Liver (tissue), 9 donors: ENCODE results near the gene GLMP. TPM values are rescaled to one million over a fixed set of nuclear protein-coding genes. Genes with fewer than 3 reads are reported as not detected.

Experiments
- DNase-seq: peaks from one replicate; pipeline ENCODE4 v3.0.0-alpha.2; 2017; ENCODE audit warnings: low spot score
- H3K27ac ChIP-seq, 2 donors: one replicate each; pipeline ENCODE4 v1.7.0; 2013; ENCODE audit warnings: inconsistent platforms in 2 of 2, low read length in 2 of 2, control low read depth in 1 of 2, low read depth in 1 of 2, mild to moderate bottlenecking in 1 of 2
- H3K27me3 ChIP-seq, 4 donors: one replicate each; pipeline versions ENCODE4 v1.6.1 to v1.7.0; 2013; ENCODE audit warnings: low read length in 3 of 4, inconsistent platforms in 1 of 4, mild to moderate bottlenecking in 1 of 4, moderate library complexity in 1 of 4; ENCODE audit not compliant: control insufficient read depth in 4 of 4, insufficient read depth in 4 of 4
- H3K36me3 ChIP-seq, 4 donors: one replicate each; pipeline versions ENCODE4 v1.6.1 to v1.7.0; 2013; ENCODE audit warnings: low read length in 3 of 4, mild to moderate bottlenecking in 3 of 4, low read depth in 1 of 4, moderate library complexity in 1 of 4; ENCODE audit not compliant: control insufficient read depth in 4 of 4, insufficient read depth in 3 of 4
- H3K4me1 ChIP-seq, 4 donors: one replicate each; pipeline versions ENCODE4 v1.6.1 to v1.7.0; 2013; ENCODE audit warnings: low read length in 3 of 4, mild to moderate bottlenecking in 3 of 4, moderate library complexity in 1 of 4; ENCODE audit not compliant: control insufficient read depth in 4 of 4, insufficient read depth in 4 of 4
- H3K4me3 ChIP-seq, 3 donors: one replicate each; pipeline versions ENCODE4 v1.6.1 to v1.7.0; 2013; ENCODE audit warnings: low read length in 3 of 3, control low read depth in 1 of 3, low read depth in 1 of 3, mild to moderate bottlenecking in 1 of 3
- H3K9ac ChIP-seq, 2 donors: one replicate each; pipeline ENCODE4 v1.7.0; 2013; ENCODE audit warnings: low read length in 2 of 2, mild to moderate bottlenecking in 2 of 2, moderate library complexity in 2 of 2, control low read depth in 1 of 2, low read depth in 1 of 2
- H3K9me3 ChIP-seq, 4 donors: one replicate each; pipeline versions ENCODE4 v1.6.1 to v1.7.0; 2013; ENCODE audit warnings: low read length in 3 of 4; ENCODE audit not compliant: control insufficient read depth in 4 of 4
- ATF3 ChIP-seq: IDR thresholded peaks from 2 replicates; pipeline ENCODE4 v1.6.1; 2016; ENCODE audit warnings: antibody characterized with exemption
- CTCF ChIP-seq: fragments of 150-350 bp; IDR thresholded peaks from 2 replicates; pipeline ENCODE4 v1.5.1; 2017; ENCODE audit warnings: improper control_type of control experiment, low read depth, low read length; ENCODE audit not compliant: missing input control
- EGR1 ChIP-seq, 2 donors: IDR thresholded peaks; 2 replicates each; pipeline ENCODE4 v1.6.1; 2016 to 2018; ENCODE audit warnings: antibody characterized with exemption in 2 of 2, low read depth in 2 of 2
- FOXA2 ChIP-seq: IDR thresholded peaks from 2 replicates; pipeline ENCODE4 v1.6.1; 2016; ENCODE audit warnings: antibody characterized with exemption
- HNF4G ChIP-seq: IDR thresholded peaks from 2 replicates; pipeline ENCODE4 v1.6.1; 2016; ENCODE audit warnings: antibody characterized with exemption
- NR2F2 ChIP-seq: IDR thresholded peaks from 2 replicates; pipeline ENCODE4 v1.6.1; 2016; ENCODE audit warnings: antibody characterized with exemption
- RAD21 ChIP-seq, 2 donors: IDR thresholded peaks; 2 replicates each; pipeline ENCODE4 v1.6.1; 2016; ENCODE audit warnings: antibody characterized with exemption in 2 of 2, mild to moderate bottlenecking in 2 of 2
- REST ChIP-seq: IDR thresholded peaks from 2 replicates; pipeline ENCODE4 v1.6.1; 2016; ENCODE audit warnings: antibody characterized with exemption, mild to moderate bottlenecking
- RXRA ChIP-seq, 2 donors: IDR thresholded peaks; 2 replicates each; pipeline ENCODE4 v1.6.1; 2017 to 2018; ENCODE audit warnings: antibody characterized with exemption in 2 of 2, mild to moderate bottlenecking in 1 of 2
- SP1 ChIP-seq: IDR thresholded peaks from 2 replicates; pipeline ENCODE4 v1.6.1; 2018; ENCODE audit warnings: antibody characterized with exemption, mild to moderate bottlenecking
- YY1 ChIP-seq: IDR thresholded peaks from 2 replicates; pipeline ENCODE4 v1.6.1; 2016; ENCODE audit warnings: antibody characterized with exemption, mild to moderate bottlenecking
- WGBS: extraction: QIAGEN DNeasy Blood & Tissue Kit; methylation state at CpG from one replicate; pipeline ENCODE4 v1.1.7; 2013; 5-methylcytosine and 5-hydroxymethylcytosine counted together
- polyA plus RNA-seq, 2 donors: library from polyadenylated mRNA; stranded (reverse) in 1 of 2; unstranded in 1 of 2; fragments of 200-250 nt in 1 of 2; fragments of >200 nt in 1 of 2; fragmentation: Nextera tagmentation in 1 of 2; extraction: Ambion mirVana in 1 of 2; gene quantifications; one replicate each; pipeline versions ENCODE4 v1.2.1 to v1.2.3, GENCODE V29; 2013 to 2015
- total RNA-seq, 2 donors: library from RNA; depleted of rRNA; stranded (reverse); fragments of >200 nt; gene quantifications; one replicate each; pipeline ENCODE4 v1.2.3, GENCODE V29; 2014
- donor health status: healthy.
- donor health status: healthy.
- donor health status: healthy.
- donor health status: healthy.
- donor health status: healthy.

The GLMP gene
- total and polyA plus RNA-seq, 4 donors, result 26.5 to 51.4 (median 39.0) TPM

GRCh38 chr1:156244126-156244525, 51.4 kb downstream of the GLMP start:
- 82% methylated on average over 2 of the region's 2 CpGs for WGBS

GRCh38 chr1:156242738-156243137, 52.7 kb downstream of the GLMP start:
- H3K4me1 ChIP-seq, result peaks cover 4 to 17% (median 9%) of the 10 kb centered on the region in 4 donors

More at GRCh38 chr1:156244126-156244525, 51.4 kb downstream of the GLMP start:
- Histone ChIP-seq H3K9ac (no peak overlapping the region), H3K4me1 (peaks cover 4 to 17% (median 9%) of the 10 kb centered on the region in 4 donors), H3K9me3 (no peaks in the 10 kb centered on the region), H3K27ac (no peak overlapping the region), H3K36me3 (peaks cover 0 to 17% (median 8%) of the 10 kb centered on the region in 4 donors), H3K4me3 (no peak overlapping the region), H3K27me3 (no peaks in the 10 kb centered on the region)
- TF ChIP-seq YY1 (no peak), RAD21 (IDR thresholded peaks at IDR 0.05) (no peak), ATF3 (no peak)
- no peak for DNase-seq

More at GRCh38 chr1:156242738-156243137, 52.7 kb downstream of the GLMP start:
- no peaks in the 10 kb centered on the region for H3K27me3 ChIP-seq
- no peaks in the 10 kb centered on the region for H3K9me3 ChIP-seq
- no peak overlapping the region for H3K9ac ChIP-seq
- TF ChIP-seq CTCF (no peak), YY1 (no peak), ATF3 (no peak), SP1 (no peak), FOXA2 (no peak), HNF4G (no peak), EGR1 (IDR thresholded peaks at IDR 0.05; ENCODE audit: low read depth in 2 of 2) (no peak), RXRA (IDR thresholded peaks at IDR 0.05) (no peak), REST (no peak), NR2F2 (no peak), RAD21 (IDR thresholded peaks at IDR 0.05) (no peak)
- H3K27ac ChIP-seq, result no peak overlapping the region
- no peak overlapping the region for H3K4me3 ChIP-seq
- 88% methylated on average over 10 of the region's 10 CpGs for WGBS
- DNase-seq, result no peak
- H3K36me3 ChIP-seq, result peaks cover 0 to 27% (median 16%) of the 10 kb centered on the region in 4 donors

Other genes starting within 250 kb of the GLMP start
- 10 to 100 TPM in 1 of 2 donors, 1 to 10 TPM in 1; 9.2 to 13.5 TPM for gene UBQLN4, start 241.9 kb downstream of the GLMP start, total RNA-seq
- 10 to 100 TPM in 1 of 2 donors, 1 to 10 TPM in 1; 7.4 to 17.8 TPM for gene UBQLN4, start 241.9 kb downstream of the GLMP start, polyA plus RNA-seq
- 10 to 100 TPM; 30.4 to 42.9 TPM for gene LAMTOR2, start 240.9 kb downstream of the GLMP start, total RNA-seq
- gene LAMTOR2, start 240.9 kb downstream of the GLMP start, polyA plus RNA-seq, result 100 to 1,000 TPM; 115 to 152 TPM
- 1 to 10 TPM in 1 of 2 donors, under 1 TPM in 1; 0.67 to 1.0 TPM for gene RAB25, start 234.5 kb downstream of the GLMP start, total RNA-seq
- 1 to 10 TPM in 1 of 2 donors, under 1 TPM in 1; 0.82 to 2.0 TPM for gene RAB25, start 234.5 kb downstream of the GLMP start, polyA plus RNA-seq
- 1 to 10 TPM; 1.3 TPM for gene MEX3A, start 213.2 kb downstream of the GLMP start, total RNA-seq
- under 1 TPM; 0.52 to 0.56 TPM for gene MEX3A, start 213.2 kb downstream of the GLMP start, polyA plus RNA-seq
- gene LMNA, start 181.0 kb downstream of the GLMP start, total RNA-seq, result 100 to 1,000 TPM in 1 of 2 donors, 10 to 100 TPM in 1; 89.4 to 160 TPM
- gene LMNA, start 181.0 kb downstream of the GLMP start, polyA plus RNA-seq, result 100 to 1,000 TPM in 1 of 2 donors, 10 to 100 TPM in 1; 60.4 to 105 TPM
- gene SEMA4A, start 142.1 kb downstream of the GLMP start, total RNA-seq, result 1 to 10 TPM; 2.3 to 3.5 TPM
- 1 to 10 TPM; 1.1 to 1.2 TPM for gene SEMA4A, start 142.1 kb downstream of the GLMP start, polyA plus RNA-seq
- 10 to 100 TPM; 10.2 to 21.8 TPM for gene SLC25A44, start 101.6 kb downstream of the GLMP start, total RNA-seq
- gene SLC25A44, start 101.6 kb downstream of the GLMP start, polyA plus RNA-seq, result 10 to 100 TPM; 15.7 to 16.0 TPM
- gene PMF1, start 82.7 kb downstream of the GLMP start, total RNA-seq, result 10 to 100 TPM; 24.7 to 41.5 TPM
- 10 to 100 TPM; 32.4 to 63.5 TPM for gene PMF1, start 82.7 kb downstream of the GLMP start, polyA plus RNA-seq
- under 1 TPM; 0.28 to 0.75 TPM for gene BGLAP, start 53.5 kb downstream of the GLMP start, total RNA-seq
- under 1 TPM in 1 of 2 donors, not detected in 1; 0.06 TPM for gene BGLAP, start 53.5 kb downstream of the GLMP start, polyA plus RNA-seq
- gene PAQR6, start 47.6 kb downstream of the GLMP start, total RNA-seq, result under 1 TPM; 0.23 to 0.75 TPM
- under 1 TPM; 0.22 to 0.85 TPM for gene PAQR6, start 47.6 kb downstream of the GLMP start, polyA plus RNA-seq
- 10 to 100 TPM; 30.3 to 59.1 TPM for gene SMG5, start 12.9 kb downstream of the GLMP start, total RNA-seq
- 10 to 100 TPM; 22.9 to 41.1 TPM for gene SMG5, start 12.9 kb downstream of the GLMP start, polyA plus RNA-seq
- 1 to 10 TPM; 1.2 to 1.5 TPM for gene TMEM79, start 11.4 kb downstream of the GLMP start, total RNA-seq
- gene TMEM79, start 11.4 kb downstream of the GLMP start, polyA plus RNA-seq, result 1 to 10 TPM; 1.7 to 2.2 TPM
- gene VHLL, start 3.6 kb upstream of the GLMP start, total RNA-seq, result under 1 TPM in 1 of 2 donors, not detected in 1; 0.67 TPM
- gene VHLL, start 3.6 kb upstream of the GLMP start, polyA plus RNA-seq, result not detected
- 100 to 1,000 TPM; 135 to 144 TPM for gene CCT3, start 42.6 kb upstream of the GLMP start, total RNA-seq
- gene CCT3, start 42.6 kb upstream of the GLMP start, polyA plus RNA-seq, result 100 to 1,000 TPM in 1 of 2 donors, 10 to 100 TPM in 1; 74.5 to 102 TPM
- under 1 TPM in 1 of 2 donors, not detected in 1; 0.28 TPM for gene TSACC, start 42.8 kb upstream of the GLMP start, total RNA-seq
- gene TSACC, start 42.8 kb upstream of the GLMP start, polyA plus RNA-seq, result 1 to 10 TPM in 1 of 2 donors, under 1 TPM in 1; 0.60 to 2.7 TPM
- gene RHBG, start 73.5 kb upstream of the GLMP start, total RNA-seq, result 1 to 10 TPM; 1.0 to 3.5 TPM
- 1 to 10 TPM in 1 of 2 donors, under 1 TPM in 1; 0.25 to 6.4 TPM for gene RHBG, start 73.5 kb upstream of the GLMP start, polyA plus RNA-seq
- 1 to 10 TPM; 5.2 to 5.7 TPM for gene MEF2D, start 205.1 kb upstream of the GLMP start, total RNA-seq
- gene MEF2D, start 205.1 kb upstream of the GLMP start, polyA plus RNA-seq, result 1 to 10 TPM; 3.4 to 7.6 TPM